ENCODE data around the gene TNFRSF8. TPM values are rescaled to one million over a fixed set of nuclear protein-coding genes. Genes with fewer than 3 reads are reported as not detected.
A peak's percentile ranks its signal among the peaks of the same experiment; 100 is the strongest.

TNFRSF8 gene
- total and polyA plus RNA-seq, 9 of the 15 experiments (the other 6 are each of a cell fraction or from before 2014, with no cell fraction given) = 3.5 to 38.4 (median 17.1) TPM

DNA sequence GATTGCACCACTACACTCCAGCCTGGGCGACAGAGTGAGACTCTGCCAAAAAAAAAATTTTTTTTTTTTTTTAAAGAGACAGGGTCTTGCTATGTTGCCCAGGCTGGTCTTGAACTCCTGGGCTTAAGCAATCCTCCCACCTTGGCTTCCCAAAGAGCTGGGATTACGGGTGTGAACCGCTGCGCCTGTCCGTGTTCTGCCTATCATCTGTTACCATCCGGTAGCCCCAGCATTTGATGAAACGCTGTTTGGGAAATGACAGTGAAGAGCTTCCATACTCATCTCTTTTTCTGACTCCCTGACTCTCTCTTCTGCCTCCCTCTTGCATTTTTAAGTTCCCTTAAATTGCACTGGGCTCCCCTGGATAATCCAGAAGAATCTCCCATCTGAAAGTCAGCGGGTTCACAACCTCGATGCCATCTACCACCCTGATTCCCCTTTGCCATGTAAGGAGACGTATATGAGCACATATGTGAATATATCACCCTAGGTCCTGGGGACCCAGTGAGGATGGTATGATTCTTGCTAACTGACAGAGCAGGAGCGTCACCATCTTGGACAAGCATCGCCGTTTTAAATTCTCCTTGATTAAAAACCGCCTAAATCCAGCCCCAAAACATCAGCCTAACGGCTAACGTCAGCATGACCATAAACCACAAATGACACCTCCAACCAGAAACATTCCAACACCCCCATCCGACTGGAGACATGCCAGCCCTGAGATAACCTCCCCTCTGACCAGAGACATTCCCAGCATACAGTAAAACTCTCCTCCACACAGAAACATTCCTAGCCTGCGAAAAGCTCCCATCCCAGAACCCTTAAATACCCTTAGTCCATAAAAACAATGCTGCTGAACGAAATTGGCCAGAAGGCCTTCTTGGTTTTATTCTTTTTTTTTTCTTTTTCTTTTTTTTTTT lies 12.4 kb downstream of the TNFRSF8 start (continued):
- TF ChIP-seq TSC22D4 (tag; IDR thresholded peaks at IDR 0.05) (no peak), ZNF717 (CRISPR knock-in tag; IDR thresholded peaks at IDR 0.05) (peak; percentile 89), MAFK (IDR thresholded peaks at IDR 0.05; ENCODE audit: low read length) (no peak), CEBPB (tag; IDR thresholded peaks at IDR 0.05) (peak; percentile 74), HMG20B (CRISPR knock-in tag; IDR thresholded peaks at IDR 0.05) (peak; percentile 89), NFIC (IDR thresholded peaks at IDR 0.05) (peak; percentile 97), CBFA2T2 (conservative IDR thresholded peaks at IDR 0.05) (peak; percentile 59; the same call in 1 of the 2 replicates), MAFF (IDR thresholded peaks at IDR 0.05; ENCODE audit: low read length) (no peak), PPARD (CRISPR knock-in tag; IDR thresholded peaks at IDR 0.05) (peak; percentile 62; the same call in 1 of the 2 replicates), HLTF (IDR thresholded peaks at IDR 0.05) (no peak), SAP30 (IDR thresholded peaks at IDR 0.05; ENCODE audit: borderline replicate concordance, insufficient read depth, low read depth, low read length, poor library complexity, severe bottlenecking) (no peak), ETV6 (IDR thresholded peaks at IDR 0.05; ENCODE audit: borderline replicate concordance in 1 of 2, low read depth in 2 of 2, low read length in 1 of 2) (no peak), ETV6 (CRISPR knock-in tag; IDR thresholded peaks at IDR 0.05; ENCODE audit: borderline replicate concordance) (no peak), ZNF224 (CRISPR knock-in tag; IDR thresholded peaks at IDR 0.05) (no peak), CREM (IDR thresholded peaks at IDR 0.05; ENCODE audit: low read depth) (peak; percentile 89), CTBP1 (IDR thresholded peaks at IDR 0.05; ENCODE audit: borderline replicate concordance) (peak; percentile 80), SMARCA4 (IDR thresholded peaks at IDR 0.05) (peak; percentile 88), TOE1 (IDR thresholded peaks at IDR 0.05; ENCODE audit: borderline replicate concordance) (peak; percentile 55; the same call in 1 of the 2 replicates), TOE1 (CRISPR knock-in tag; IDR thresholded peaks at IDR 0.05; ENCODE audit: borderline replicate concordance, low read depth) (no peak), ZNF143 (CRISPR knock-in tag; IDR thresholded peaks at IDR 0.05) (no peak), CBX3 (IDR thresholded peaks at IDR 0.05; ENCODE audit: borderline replicate concordance in 1 of 2, low read length in 2 of 2) (no peak), SRF (CRISPR knock-in tag; IDR thresholded peaks at IDR 0.05) (peak in 1 of 2 experiments; percentile 90; a peak in 1 of 4 replicates)
- TF ChIP-seq, protein P1, sequence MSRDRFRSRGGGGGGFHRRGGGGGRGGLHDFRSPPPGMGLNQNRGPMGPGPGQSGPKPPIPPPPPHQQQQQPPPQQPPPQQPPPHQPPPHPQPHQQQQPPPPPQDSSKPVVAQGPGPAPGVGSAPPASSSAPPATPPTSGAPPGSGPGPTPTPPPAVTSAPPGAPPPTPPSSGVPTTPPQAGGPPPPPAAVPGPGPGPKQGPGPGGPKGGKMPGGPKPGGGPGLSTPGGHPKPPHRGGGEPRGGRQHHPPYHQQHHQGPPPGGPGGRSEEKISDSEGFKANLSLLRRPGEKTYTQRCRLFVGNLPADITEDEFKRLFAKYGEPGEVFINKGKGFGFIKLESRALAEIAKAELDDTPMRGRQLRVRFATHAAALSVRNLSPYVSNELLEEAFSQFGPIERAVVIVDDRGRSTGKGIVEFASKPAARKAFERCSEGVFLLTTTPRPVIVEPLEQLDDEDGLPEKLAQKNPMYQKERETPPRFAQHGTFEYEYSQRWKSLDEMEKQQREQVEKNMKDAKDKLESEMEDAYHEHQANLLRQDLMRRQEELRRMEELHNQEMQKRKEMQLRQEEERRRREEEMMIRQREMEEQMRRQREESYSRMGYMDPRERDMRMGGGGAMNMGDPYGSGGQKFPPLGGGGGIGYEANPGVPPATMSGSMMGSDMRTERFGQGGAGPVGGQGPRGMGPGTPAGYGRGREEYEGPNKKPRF (IDR thresholded peaks at IDR 0.05; ENCODE audit: low read depth, low read length) = no peak
- TF ChIP-seq, protein P2, sequence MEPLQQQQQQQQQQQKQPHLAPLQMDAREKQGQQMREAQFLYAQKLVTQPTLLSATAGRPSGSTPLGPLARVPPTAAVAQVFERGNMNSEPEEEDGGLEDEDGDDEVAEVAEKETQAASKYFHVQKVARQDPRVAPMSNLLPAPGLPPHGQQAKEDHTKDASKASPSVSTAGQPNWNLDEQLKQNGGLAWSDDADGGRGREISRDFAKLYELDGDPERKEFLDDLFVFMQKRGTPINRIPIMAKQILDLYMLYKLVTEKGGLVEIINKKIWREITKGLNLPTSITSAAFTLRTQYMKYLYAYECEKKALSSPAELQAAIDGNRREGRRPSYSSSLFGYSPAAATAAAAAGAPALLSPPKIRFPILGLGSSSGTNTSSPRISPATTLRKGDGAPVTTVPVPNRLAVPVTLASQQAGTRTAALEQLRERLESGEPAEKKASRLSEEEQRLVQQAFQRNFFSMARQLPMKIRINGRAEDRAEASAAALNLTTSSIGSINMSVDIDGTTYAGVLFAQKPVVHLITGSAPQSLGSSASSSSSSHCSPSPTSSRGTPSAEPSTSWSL (CRISPR knock-in tag; IDR thresholded peaks at IDR 0.05; ENCODE audit: borderline replicate concordance) = peak; percentile 98
- TF ChIP-seq, protein P3, sequence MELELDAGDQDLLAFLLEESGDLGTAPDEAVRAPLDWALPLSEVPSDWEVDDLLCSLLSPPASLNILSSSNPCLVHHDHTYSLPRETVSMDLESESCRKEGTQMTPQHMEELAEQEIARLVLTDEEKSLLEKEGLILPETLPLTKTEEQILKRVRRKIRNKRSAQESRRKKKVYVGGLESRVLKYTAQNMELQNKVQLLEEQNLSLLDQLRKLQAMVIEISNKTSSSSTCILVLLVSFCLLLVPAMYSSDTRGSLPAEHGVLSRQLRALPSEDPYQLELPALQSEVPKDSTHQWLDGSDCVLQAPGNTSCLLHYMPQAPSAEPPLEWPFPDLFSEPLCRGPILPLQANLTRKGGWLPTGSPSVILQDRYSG (tag; conservative IDR thresholded peaks at IDR 0.05; ENCODE audit: low read depth) = peak; percentile 99
